HPDE6-E6E7 (cell line): ENCODE measurements around the gene PPIF.

Source experiments
- DNase-seq: peaks from one replicate; pipeline ENCODE4 v3.0.0; 2011; ENCODE audit warnings: missing footprints; ENCODE audit errors: extremely low spot score

PPIF gene

GRCh38 chr10:79401015-79401921 is 54.0 kb downstream of the PPIF start:
- no peak for DNase-seq

GRCh38 chr10:79402625-79402946 is 55.3 kb downstream of the PPIF start:
- no peak for DNase-seq

GRCh38 chr10:79402951-79403350 is 55.7 kb downstream of the PPIF start:
- no peak for DNase-seq

GRCh38 chr10:79403441-79404230 is 56.4 kb downstream of the PPIF start:
- DNase-seq: no peak

GRCh38 chr10:79404231-79404609 is 57.0 kb downstream of the PPIF start:
- no peak for DNase-seq

- no peak for DNase-seq
Observed at GRCh38 chr10:79404690-79405131, 57.4 kb downstream of the PPIF start.
